Endometrial microvascular endothelial cells (primary cell): ENCODE results near the gene LHX4. TPM values are rescaled to one million over a fixed set of nuclear protein-coding genes. Genes with fewer than 3 reads are reported as not detected.

Experiments
- in situ Hi-C: cut with HindIII; loops from 2 replicates; pipeline ENCODE4 v1.10.0; 2017; ENCODE audit warnings: low sequenced_read_pairs, low pct_unique_long_range_greater_than_20kb; ENCODE audit errors: inconsistent ontology term
- total RNA-seq: library from RNA; depleted of rRNA; stranded (reverse); fragments of >200 nt; gene quantifications from one replicate; pipeline ENCODE4 v1.2.3, GENCODE V29; 2015; ENCODE audit errors: inconsistent ontology term

The LHX4 gene
- total RNA-seq, 1 donor from 2014 or later = not detected

- in situ Hi-C loops = no loop called here
Measured at GRCh38 chr1:180265201-180265600, 35.1 kb downstream of the LHX4 start.

GRCh38 chr1:180265871-180266270 is 35.8 kb downstream of the LHX4 start:
- in situ Hi-C loops = no loop called here

GRCh38 chr1:180266275-180267210 is 36.5 kb downstream of the LHX4 start:
- in situ Hi-C loops = no loop called here

- in situ Hi-C loops = no loop called here
Measured at GRCh38 chr1:180267211-180267561, 37.1 kb downstream of the LHX4 start.

- in situ Hi-C loops = no loop called here
Measured at GRCh38 chr1:180267761-180268555, 37.9 kb downstream of the LHX4 start.

- in situ Hi-C loops = no loop called here
Measured at GRCh38 chr1:180268556-180269075, 38.6 kb downstream of the LHX4 start.

GRCh38 chr1:180269645-180270529 is 39.8 kb downstream of the LHX4 start:
- in situ Hi-C loops = no loop called here

GRCh38 chr1:180270530-180271271 is 40.6 kb downstream of the LHX4 start:
- in situ Hi-C loops = no loop called here

- in situ Hi-C loops = no loop called here
Measured at GRCh38 chr1:180271272-180272255, 41.5 kb downstream of the LHX4 start.

- in situ Hi-C loops = no loop called here
Measured at GRCh38 chr1:180272395-180272794, 42.3 kb downstream of the LHX4 start.

- in situ Hi-C loops = no loop called here
Measured at GRCh38 chr1:180273066-180273465, 43.0 kb downstream of the LHX4 start.

- in situ Hi-C loops = no loop called here
Measured at GRCh38 chr1:180274221-180274620, 44.2 kb downstream of the LHX4 start.

GRCh38 chr1:180275726-180276125 is 45.7 kb downstream of the LHX4 start:
- in situ Hi-C loops = no loop called here

GRCh38 chr1:180277476-180278193 is 47.6 kb downstream of the LHX4 start:
- in situ Hi-C loops = no loop called here

- in situ Hi-C loops = no loop called here
Measured at GRCh38 chr1:180278194-180278515, 48.1 kb downstream of the LHX4 start.

- in situ Hi-C loops = no loop called here
Measured at GRCh38 chr1:180278596-180279395, 48.7 kb downstream of the LHX4 start.
